Activated T-helper 9 cell treated with anti-CD3 and anti-CD28 coated beads, Interleukin-2, amount 50 U/mL, for 16 hours (primary cell): ENCODE measurements around the gene NHEJ1.

Experiments
- DNase-seq: peaks from one replicate; pipeline ENCODE4 v3.0.0-alpha.2; 2020; ENCODE audit warnings: low read depth

Gene NHEJ1

DNA sequence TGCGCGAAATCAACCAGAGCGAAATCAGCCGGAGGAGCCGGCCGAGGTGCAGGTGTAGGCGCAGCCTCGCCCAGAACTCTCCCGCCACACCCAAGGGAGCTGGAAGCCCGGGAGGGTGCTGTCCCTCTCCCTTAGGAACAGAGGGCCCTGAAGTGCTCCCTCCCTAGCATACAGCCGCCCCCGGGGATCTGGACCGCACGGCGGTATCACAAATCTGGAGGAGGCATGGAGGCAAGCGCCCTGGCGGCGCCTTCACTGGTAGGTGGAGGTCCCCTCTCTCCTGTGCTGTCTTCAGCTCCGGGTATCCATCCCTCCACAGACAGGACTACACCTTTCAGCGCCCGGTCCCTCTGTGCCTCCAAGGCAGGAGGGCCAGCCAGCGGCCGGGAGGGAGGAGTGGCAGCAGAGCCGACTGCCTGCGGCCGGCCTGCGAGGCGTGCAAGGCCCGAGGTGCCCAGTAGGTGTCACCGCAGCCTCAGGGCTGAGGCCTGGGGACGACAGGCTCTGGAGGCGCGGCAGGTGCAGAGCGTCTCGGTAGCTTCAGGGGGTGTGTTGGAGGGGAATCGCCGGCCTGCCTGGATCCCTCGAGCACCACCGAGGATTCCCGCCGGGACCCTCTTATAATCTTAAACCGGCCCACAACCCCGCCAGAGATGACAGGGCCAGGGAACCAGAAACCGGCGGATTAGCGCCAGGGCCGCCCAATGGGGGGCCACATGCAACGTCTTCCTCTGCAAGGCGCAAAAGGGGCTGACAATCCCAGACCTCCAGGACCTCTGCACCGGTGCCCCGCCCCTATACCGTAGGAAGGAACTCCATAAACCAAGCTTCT lies 102.7 kb downstream of the NHEJ1 start:
- DNase-seq = peak; percentile 66

DNA sequence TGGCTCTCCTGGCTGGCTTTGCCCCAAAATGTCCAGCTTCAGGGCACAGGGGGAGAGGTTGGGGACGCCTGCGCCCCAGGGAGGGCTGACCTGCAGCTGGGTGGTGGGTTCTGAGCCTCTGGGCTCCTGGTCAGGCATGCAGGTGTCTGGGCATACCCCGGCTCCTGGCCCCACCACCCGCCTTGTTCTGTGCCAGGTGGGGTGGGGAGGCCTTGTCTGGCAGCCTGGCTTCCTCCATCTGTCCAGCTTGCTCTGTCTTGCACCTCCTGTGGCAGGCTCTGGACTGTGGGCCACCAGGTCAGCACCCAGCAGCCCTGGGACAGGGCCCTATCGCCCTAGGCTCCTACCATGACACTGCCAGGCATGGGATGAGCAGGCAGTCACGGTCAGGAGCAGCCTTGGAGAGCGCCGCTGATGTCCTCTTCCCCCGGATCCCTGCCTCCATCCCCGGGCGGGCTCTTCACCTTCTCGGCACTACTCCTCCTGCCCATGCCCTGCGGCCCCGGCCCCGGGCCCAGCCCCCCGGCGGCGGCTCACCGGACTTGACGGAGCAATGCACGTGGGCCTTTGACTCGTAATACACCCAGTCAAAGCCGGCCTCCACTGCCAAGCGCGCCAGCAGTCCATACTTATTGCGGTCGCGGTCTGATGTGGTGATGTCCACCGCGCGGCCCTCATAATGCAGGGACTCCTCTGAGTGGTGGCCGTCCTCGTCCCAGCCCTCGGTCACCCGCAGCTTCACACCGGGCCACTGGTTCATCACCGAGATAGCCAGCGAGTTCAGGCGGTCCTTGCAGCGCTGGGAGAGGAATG lies 103.5 kb downstream of the NHEJ1 start:
- no peak for DNase-seq

DNA sequence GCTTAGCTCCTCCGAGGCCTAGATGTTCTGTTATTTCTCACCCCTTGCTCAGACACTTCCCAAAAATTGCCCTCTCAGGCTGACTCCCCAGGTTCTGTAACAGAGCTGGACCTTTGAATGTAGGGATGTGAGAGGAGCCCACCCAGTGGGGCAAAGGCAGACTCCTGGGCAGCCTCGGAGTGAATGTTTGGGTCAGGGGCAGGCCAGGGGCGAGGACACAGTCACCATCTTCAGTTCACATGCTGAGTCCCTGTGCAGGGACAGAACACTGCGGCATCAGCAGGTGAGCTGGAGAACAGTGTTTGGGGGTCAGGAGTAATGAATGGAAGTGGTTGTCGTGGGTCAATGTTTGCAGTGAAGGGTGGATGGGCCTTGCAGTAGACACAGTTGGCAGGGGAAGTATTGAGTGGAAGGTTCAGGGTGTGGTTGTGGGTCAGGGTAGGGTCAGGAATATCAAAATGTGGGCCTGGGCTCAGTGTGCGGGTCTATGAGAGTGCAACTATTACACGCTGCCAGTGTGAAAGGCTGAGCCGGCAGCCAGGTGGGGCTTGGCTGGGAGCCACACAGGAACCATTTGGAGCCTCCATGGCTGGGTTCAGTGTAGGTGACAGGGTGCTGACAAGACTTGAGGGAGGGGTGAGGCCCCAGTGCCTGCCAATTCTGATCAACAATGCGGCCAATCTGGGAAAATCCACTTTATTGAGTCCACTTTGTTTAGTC lies 104.3 kb downstream of the NHEJ1 start:
- no peak for DNase-seq

DNA sequence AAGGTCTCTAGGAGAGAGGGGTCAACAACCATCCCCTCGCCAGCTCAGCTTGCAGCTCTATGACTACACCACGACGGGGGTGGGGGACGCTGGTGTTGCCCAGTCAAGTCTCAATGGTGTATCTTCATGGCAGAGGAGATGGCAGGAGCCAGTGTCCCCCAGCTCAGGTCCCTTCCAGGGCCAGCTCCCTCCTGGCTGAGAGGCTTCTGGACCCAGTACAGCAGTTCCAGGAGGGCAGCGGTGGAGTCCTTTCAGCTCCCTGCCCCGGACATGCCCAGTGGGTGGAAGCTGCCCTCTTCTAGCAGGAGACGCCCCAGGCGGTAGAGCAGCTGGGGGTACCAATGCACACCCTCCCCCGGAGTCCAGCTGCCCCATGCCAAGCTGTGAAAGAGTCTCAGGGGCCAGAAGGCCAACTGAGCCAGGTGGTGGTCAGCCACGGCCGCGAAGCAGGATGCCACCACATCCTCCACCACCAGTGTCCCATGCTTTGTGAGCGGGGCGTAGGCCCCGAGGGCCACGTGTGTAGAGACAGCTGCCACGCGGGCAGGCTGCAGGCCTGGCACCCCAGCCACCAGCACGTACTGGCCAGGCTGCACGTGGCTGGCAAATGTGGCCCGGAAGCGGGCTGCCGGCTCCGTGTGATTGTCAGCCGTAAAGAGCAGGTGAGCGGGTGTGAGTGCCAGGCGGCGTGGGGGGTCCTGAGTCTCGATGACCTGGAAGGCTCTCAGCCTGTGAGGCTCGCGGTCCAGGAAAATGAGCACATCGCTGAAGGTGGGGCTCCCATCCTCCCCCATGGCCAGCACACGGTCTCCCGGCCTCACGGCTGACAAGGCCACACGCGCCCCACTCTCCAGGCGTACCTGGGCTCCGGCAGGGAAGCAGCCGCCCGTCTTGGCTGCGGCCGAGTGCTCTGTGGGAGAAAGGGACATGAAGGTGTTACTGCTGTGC lies 105.4 kb downstream of the NHEJ1 start:
- DNase-seq = no peak

DNA sequence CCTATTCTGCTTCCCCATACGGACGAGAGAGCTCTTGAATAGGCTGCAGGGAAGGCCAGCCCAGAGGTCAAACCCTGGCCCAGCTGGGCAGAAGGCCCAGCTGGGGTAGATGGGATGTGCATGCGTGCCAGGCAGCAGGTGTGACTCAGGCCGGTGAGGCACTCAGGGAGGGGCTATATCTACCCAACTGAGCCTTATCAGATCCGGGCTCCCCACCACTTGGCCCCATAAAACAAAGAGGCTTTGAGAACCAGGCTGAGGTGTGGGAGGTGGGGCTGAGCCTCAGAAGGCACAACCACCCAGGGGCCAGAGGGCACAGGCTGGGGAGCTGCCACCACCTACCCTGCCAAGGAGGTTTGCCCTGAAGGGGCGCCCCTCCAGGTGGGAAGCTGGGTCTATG lies 111.3 kb downstream of the NHEJ1 start:
- no peak for DNase-seq

DNA sequence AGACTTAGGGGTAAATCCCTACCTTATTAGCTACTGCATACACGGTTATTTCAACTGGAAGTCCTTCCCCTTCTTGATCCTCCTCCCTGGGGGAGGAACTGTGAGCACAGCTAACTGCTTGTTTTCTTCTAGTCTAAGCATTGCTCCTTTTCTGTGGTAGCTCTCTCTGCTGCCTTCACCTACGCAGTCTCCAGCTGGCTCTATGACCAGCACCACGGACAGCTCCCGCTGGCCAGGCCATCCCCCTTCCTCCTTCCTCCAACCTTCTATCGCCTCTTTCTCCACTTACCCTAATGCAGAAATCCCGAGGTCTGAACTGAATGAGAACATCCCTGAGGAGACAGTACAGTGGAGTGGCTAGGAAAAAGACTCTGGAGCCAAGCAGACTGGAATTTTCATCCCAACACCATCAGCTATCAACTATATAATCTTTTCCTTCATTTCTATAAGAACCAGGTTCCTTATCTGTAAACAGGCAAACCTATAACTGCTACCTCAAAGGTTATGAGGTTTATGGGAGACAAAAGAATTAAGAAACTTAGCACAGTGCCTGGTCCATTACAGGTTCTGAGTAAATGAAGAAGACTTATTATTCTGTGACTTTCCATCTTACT lies 114.6 kb downstream of the NHEJ1 start:
- no peak for DNase-seq

DNA sequence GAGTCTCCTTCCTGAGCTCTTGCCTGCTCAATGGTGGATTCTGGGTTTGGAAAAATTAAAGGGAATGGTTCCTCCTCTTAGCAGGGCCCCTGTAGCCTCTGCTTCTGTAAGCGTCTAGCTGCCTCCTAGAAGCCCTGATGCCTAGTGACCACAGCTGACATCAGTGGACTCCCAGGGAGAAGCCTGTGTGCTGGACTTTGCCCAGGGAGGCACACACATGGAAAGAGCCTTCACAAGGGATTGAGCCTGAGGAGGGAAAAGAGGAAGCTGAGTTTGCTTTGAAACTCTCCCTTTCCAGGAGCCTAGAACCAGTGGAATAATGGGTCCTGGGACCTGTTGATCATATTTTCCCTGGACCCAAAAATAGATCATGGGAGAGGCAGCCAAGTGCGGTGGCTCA lies 117.9 kb downstream of the NHEJ1 start:
- no peak for DNase-seq

DNA sequence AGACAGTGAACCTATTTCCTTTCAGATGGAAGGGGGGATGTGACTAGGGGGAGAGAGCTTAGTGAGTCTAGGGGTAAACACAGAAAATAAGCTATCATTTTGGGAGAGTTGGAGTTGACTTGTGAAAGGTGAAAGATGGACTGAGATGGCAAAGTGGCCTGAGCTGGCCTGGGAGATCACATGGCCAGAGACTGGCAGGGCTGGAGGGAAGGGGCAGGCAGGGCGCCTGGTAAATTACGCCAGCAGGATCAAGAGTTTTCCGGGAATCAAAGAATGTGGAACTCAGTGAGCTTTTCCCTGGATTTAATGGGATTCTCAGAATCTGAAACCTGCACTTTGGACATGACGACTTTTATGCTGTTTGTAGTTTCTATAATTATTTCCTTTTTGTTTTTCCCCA lies 118.5 kb downstream of the NHEJ1 start:
- DNase-seq = no peak

DNA sequence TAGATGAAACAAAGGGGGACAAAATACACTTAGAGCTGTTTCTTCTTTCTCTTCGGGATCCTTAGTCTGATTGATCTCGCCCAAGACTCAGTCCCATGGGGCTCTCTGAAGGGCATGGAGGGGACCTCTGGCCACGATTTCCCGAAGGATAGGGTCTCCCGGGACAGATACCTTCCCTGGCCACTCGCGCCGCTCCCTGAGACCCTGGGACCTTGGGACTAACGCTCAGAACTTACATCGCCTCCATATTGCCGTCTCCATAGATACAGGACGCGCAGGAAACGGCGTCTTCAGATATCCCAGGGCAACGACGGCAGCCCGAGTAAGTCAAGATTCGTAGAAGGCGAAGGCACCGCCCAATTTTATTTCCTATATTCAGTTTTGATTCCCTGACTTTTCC lies 119.4 kb downstream of the NHEJ1 start, which contains the start of gene CFAP65:
CFAP65 (minus strand) TSS at position 265 of the 400 bp plus-strand sequence. CDS start 2,468 bp downstream, outside the sequence.
- DNase-seq = no peak

DNA sequence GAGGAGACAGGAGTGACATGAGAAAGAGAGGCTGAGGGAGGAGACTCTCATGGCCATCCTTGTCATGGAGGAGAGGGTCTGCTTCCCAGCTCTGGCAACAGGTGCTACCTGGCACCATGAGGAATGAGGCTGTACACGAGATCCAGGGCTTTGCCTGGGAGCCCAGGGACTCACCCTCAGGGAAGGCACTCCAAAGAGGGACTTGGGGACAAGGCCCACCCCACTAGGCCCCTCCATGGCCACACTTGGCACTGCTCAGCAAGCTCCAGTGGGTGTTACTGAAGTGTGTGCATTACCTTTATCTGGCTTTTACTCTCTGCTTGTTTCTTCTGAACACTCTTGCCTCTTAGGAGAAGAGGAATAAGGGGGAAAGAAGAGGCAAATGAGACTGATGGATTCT lies 122.0 kb downstream of the NHEJ1 start:
- DNase-seq = no peak

DNA sequence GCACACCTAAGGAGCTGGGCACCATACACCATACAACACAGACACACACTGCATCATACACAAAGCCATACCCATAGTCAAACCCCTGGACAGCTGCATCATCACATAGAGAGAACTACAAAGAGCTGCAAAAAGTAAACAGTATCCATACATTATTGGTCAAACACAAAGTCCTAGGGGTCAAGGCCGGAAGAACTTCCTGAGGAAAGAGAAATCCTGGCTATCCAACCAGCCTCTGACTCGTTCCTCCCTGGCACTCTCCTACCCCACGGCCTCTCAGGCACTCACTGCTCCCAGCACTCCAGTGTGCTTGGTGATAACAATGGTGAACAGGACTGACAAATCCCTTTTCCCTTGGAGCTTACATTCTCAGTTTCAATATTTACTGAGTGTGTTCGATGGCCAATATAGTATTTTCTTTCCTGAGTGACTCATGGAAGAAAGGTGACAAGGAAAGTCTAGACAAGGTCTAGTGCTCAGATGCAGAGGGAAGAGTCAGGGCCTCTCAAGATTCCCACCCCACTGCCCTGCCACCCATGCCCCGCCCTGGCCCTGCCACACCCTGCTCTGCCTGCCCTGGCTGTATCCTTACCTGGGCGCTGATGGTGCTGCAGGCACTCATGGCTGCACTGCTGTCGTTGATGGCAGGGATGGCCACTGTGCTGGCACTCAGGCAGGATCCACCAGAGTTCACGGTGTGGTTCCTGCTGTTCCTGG lies 122.7 kb downstream of the NHEJ1 start:
- no peak for DNase-seq

DNA sequence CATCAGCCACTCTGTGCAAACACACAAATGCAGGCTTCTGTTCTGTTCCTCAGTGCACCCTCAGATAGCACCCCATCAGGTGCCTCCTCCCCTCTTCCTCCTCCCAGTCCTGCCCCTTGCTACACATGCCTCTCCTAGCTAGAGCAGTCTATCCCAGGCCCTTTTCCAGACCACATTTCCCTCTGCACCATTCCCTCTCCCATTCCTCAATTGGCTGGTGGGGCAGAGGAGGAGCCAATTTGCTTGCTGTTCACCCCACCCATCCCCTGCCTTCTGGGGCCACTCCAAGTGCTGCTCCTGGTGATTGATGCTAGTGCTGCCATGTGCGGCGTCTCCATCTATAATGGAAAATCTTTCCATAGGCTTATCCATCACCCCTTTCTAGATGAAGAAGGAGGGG lies 124.7 kb downstream of the NHEJ1 start:
- DNase-seq = no peak

DNA sequence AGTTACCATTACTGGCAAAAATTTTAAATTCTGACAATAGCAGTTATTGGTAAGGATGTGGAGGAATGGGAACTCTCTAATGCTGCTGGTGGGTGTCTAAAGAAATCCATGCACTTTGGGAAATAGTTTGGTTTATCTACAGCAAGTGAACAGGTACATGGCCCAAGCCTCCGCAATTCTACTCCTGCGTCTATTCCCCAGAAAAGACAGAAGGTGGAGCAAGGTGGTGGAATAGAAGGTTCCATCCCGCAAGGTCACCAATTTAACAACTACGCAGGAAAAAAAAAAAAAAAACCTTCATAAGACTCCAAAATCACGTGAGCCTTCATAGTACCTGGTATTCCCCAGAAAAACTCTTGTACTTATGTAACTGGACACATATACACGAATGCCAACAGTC lies 125.8 kb downstream of the NHEJ1 start:
- DNase-seq = no peak

DNA sequence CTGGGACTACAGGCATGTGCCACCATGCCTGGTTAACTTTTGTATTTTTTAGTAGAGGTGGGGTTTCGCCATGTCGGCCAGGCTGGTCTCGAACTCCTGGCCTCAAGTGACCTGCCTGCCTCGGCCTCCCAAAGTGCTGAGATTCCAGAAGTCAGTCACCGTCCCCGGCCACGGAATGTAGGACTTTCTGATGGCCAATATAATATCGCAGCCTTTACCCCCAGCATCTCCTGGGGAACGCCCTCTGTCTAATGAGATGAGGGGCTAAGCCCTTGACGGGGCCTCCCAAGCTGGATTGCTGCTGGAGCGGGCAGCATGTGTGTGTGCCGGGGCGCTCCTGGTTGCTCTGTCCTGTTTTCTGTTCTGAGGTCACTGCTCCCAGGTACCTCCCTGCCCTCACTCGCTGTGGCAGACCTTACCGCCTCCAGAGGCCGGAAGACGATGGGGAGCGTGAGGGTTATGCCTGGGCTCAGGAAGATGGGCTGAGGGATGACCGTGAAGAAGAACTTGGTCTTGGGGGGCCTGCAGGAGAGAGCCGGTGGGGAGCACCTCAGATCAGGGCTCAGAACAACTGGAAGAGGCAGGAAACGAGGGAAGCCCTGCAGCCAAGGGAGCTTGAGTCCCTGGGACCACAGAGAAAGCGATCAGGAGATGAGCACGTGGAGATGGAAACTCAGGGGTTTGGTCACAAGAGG lies 128.4 kb downstream of the NHEJ1 start:
- DNase-seq = no peak

DNA sequence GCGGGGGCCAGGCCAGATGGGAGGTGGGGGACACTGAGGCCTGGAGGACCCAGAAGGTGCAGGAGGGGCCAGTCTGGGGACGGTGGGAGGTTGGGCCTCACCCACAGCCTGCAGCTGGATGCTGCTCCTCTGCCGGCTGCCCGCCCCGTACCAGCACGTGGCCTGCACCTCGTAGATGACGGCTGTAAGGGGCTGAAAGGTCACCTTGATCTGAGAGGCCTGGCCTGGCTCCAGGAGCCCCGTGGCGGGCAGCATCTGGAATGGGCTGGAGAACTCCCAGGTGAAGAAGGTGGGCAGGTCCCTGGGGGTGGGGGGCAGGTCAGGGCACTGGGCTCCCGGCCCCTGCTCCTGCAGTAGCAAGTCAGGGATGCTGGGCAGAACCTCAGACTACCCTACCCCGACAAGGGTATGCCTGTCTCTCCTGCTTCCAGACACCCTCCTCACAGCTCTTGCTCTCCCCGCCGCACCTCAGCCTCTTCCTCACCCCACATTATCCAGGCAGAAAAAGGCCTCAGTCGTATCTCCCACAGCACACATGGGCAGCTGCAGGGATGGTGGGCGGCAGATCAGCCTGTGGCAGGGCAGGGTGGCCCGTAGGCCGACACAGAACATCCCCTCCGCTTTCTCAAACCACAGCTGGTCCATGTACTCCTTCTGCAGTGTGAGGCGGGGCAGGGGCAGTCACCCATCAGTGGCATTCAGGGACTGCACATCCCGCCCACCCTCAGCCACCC lies 129.4 kb downstream of the NHEJ1 start:
- no peak for DNase-seq

DNA sequence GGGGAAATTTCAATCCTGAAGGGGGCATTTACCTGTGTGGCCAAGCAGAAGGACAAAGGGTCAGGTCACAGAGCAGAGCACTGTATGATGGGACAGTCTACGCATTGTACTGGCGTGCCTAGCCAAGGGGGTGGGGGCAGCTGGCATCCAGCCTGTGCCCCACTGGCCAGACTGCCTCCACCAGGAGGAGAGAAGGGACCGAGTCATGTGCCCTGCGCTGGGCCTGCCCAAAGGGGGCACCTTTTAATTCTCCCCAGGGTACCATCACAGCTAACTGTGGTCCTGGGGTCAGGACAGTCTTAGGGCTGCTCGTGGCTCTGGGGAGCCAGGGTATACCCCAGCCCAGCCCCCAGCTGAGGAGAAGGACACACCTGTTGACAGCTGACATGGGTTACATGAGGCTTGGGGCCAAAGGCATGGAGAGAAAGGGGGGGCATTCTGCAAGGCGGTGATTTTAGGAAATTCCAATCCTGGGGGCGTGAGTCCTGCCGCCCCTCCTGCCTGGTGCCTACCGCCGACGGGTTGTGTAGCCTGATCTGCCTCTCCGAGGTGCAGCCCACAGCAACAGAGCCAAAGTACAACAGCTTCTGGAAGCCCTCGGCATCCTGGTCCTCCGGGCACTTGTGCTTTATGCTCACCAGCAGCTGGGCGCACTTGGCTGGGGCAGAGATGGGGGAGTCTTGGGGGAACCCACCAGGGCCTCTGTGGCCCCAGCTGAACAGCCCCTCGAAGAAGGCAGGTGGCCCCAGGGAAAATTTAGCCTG lies 130.3 kb downstream of the NHEJ1 start:
- DNase-seq = no peak

DNA sequence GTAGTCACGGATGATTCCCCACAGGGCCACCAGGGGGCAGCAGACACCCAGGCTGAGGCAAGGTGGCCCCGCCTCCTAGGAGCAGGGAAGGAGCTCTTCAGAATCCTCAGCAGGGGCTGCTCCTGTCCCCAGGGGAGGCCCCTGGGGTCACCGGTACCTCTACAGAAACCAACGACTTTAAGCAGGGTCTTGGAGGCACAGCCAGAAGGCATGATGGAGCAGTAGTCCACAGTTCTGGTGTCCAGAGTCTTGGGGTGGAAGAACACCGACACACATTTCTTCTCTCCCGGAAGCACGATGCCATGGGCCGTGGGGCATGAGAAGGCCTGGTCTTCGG lies 130.8 kb downstream of the NHEJ1 start:
- DNase-seq = peak; percentile 62
